Measurements from ENCODE around the gene NUP160.
"Not testable (repeated sequence)": the region's sequence is repeated elsewhere in the genome, so short reads cannot be mapped to it uniquely, and the experiment has no call there.

Gene NUP160

DNA sequence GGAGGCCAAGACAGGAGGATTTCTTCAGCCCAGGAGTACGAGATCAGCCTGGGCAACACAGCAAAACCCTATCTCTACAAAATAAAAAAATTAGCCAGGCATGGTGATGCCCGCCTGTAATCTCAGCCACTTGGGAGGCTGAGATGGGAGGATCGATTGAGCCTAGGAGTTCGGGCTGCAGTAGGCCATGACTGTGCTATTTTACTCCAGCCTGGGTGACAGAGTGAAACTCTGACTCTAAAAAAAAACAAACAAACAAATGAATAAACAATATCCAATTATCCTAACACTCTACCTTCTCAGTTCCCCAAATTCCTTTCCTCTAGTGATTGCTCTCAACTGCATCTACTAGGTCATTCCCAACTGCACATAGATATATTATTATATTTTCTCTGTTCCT lies 5.4 kb downstream of the NUP160 start:
- TF ChIP-seq SNAI2 (CRISPR knock-in tag; IDR thresholded peaks at IDR 0.05) (no peak), OSR1 (CRISPR knock-in tag; IDR thresholded peaks at IDR 0.05) (no peak), ZFP3 (CRISPR knock-in tag; IDR thresholded peaks at IDR 0.05) (no peak)
- ATAC-seq = no peak

DNA sequence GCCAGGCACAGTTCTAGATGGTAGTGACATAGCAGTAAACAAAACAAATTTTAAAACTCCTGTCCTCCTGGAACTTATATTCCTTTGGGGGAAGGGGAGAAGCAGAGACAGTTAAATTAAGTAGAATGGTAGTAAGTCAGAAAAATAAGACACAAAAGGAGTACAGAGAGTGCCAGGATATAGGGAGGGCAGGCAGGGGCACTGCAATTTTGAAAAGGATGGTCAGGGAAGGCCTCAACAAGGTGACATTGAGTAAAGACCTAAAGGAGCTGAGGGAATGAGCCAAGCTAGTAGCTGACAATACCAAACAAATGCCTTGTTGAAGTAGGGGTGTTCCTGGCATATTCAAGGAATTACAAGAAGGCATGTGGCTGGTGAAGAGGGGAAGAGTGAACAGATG lies 10.2 kb downstream of the NUP160 start:
- no peak for ATAC-seq
- TF ChIP-seq ESRRG (CRISPR knock-in tag; IDR thresholded peaks at IDR 0.05) (no peak), TOX (CRISPR knock-in tag; IDR thresholded peaks at IDR 0.05; ENCODE audit: borderline replicate concordance) (no peak), CSRNP3 (CRISPR knock-in tag; IDR thresholded peaks at IDR 0.05) (no peak), ZNF8 (CRISPR knock-in tag; IDR thresholded peaks at IDR 0.05) (no peak)

DNA sequence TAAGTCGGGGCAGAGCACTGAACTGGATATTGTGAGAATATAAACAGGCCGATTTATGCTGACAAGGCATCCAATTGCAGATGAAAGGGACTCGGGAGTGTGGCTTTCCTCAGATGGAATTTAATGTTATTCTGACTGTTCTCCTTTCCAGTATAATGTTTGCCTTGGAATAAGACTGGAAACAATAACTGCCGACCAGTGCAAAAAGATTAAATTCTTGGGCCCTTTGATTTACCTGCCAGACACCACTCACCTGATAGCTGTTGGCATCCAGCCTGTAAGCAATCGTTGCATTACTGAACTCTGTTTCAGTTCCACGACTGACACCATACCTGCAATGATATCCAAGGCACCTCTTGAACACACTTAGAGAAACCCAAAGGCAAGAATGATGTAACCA lies 10.9 kb downstream of the NUP160 start:
- ATAC-seq = no peak
- TF ChIP-seq TOX (CRISPR knock-in tag; IDR thresholded peaks at IDR 0.05; ENCODE audit: borderline replicate concordance) (no peak), ZNF8 (CRISPR knock-in tag; IDR thresholded peaks at IDR 0.05) (no peak), CSDC2 (CRISPR knock-in tag; IDR thresholded peaks at IDR 0.05) (no peak), CSRNP3 (CRISPR knock-in tag; IDR thresholded peaks at IDR 0.05) (no peak), ZNF70 (CRISPR knock-in tag; IDR thresholded peaks at IDR 0.05) (no peak), OSR1 (CRISPR knock-in tag; IDR thresholded peaks at IDR 0.05) (no peak), ZNF565 (CRISPR knock-in tag; conservative IDR thresholded peaks at IDR 0.05; ENCODE audit: low read depth) (no peak), ARNTL (CRISPR knock-in tag; IDR thresholded peaks at IDR 0.05; ENCODE audit: borderline replicate concordance, low read depth) (no peak), TCF4 (CRISPR knock-in tag; IDR thresholded peaks at IDR 0.05; ENCODE audit: borderline replicate concordance) (no peak), PPARA (CRISPR knock-in tag; IDR thresholded peaks at IDR 0.05; ENCODE audit: borderline replicate concordance) (no peak), ESRRG (CRISPR knock-in tag; IDR thresholded peaks at IDR 0.05) (no peak), BACH2 (CRISPR knock-in tag; IDR thresholded peaks at IDR 0.05; ENCODE audit: borderline replicate concordance) (no peak), ZFP3 (CRISPR knock-in tag; IDR thresholded peaks at IDR 0.05) (no peak)
- TF ChIP-seq, protein P1, sequence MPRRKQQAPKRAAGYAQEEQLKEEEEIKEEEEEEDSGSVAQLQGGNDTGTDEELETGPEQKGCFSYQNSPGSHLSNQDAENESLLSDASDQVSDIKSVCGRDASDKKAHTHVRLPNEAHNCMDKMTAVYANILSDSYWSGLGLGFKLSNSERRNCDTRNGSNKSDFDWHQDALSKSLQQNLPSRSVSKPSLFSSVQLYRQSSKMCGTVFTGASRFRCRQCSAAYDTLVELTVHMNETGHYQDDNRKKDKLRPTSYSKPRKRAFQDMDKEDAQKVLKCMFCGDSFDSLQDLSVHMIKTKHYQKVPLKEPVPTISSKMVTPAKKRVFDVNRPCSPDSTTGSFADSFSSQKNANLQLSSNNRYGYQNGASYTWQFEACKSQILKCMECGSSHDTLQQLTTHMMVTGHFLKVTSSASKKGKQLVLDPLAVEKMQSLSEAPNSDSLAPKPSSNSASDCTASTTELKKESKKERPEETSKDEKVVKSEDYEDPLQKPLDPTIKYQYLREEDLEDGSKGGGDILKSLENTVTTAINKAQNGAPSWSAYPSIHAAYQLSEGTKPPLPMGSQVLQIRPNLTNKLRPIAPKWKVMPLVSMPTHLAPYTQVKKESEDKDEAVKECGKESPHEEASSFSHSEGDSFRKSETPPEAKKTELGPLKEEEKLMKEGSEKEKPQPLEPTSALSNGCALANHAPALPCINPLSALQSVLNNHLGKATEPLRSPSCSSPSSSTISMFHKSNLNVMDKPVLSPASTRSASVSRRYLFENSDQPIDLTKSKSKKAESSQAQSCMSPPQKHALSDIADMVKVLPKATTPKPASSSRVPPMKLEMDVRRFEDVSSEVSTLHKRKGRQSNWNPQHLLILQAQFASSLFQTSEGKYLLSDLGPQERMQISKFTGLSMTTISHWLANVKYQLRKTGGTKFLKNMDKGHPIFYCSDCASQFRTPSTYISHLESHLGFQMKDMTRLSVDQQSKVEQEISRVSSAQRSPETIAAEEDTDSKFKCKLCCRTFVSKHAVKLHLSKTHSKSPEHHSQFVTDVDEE (CRISPR knock-in tag; IDR thresholded peaks at IDR 0.05) = no peak

GRCh38 chr11:47830013-47830412 lies 18.1 kb downstream of the NUP160 start:
- ATAC-seq = not testable (repeated sequence)

GRCh38 chr11:47828284-47828683 lies 19.9 kb downstream of the NUP160 start:
- no peak for TF ChIP-seq OSR1 (CRISPR knock-in tag; IDR thresholded peaks at IDR 0.05)
- TF ChIP-seq ISL1 (CRISPR knock-in tag; IDR thresholded peaks at IDR 0.05) = no peak
- no peak for TF ChIP-seq ZNF565 (CRISPR knock-in tag; conservative IDR thresholded peaks at IDR 0.05; ENCODE audit: low read depth)
- TF ChIP-seq PPARA (CRISPR knock-in tag; IDR thresholded peaks at IDR 0.05; ENCODE audit: borderline replicate concordance) = no peak
- TF ChIP-seq TCF4 (CRISPR knock-in tag; IDR thresholded peaks at IDR 0.05; ENCODE audit: borderline replicate concordance) = no peak
- no peak for TF ChIP-seq RARB (CRISPR knock-in tag; IDR thresholded peaks at IDR 0.05)
- TF ChIP-seq ZFP30 (CRISPR knock-in tag; IDR thresholded peaks at IDR 0.05) = no peak
- TF ChIP-seq ZC3H10 (CRISPR knock-in tag; IDR thresholded peaks at IDR 0.05) = no peak
- TF ChIP-seq SNAI2 (CRISPR knock-in tag; IDR thresholded peaks at IDR 0.05) = no peak
- TF ChIP-seq CREB5 (CRISPR knock-in tag; IDR thresholded peaks at IDR 0.05; ENCODE audit: low read depth) = no peak
- TF ChIP-seq CSDC2 (CRISPR knock-in tag; IDR thresholded peaks at IDR 0.05) = no peak
- no peak for TF ChIP-seq ZNF70 (CRISPR knock-in tag; IDR thresholded peaks at IDR 0.05)
- TF ChIP-seq BACH2 (CRISPR knock-in tag; IDR thresholded peaks at IDR 0.05; ENCODE audit: borderline replicate concordance) = no peak
- TF ChIP-seq ESRRG (CRISPR knock-in tag; IDR thresholded peaks at IDR 0.05) = no peak
- no peak for TF ChIP-seq TOX (CRISPR knock-in tag; IDR thresholded peaks at IDR 0.05; ENCODE audit: borderline replicate concordance)
- ATAC-seq = no peak

DNA sequence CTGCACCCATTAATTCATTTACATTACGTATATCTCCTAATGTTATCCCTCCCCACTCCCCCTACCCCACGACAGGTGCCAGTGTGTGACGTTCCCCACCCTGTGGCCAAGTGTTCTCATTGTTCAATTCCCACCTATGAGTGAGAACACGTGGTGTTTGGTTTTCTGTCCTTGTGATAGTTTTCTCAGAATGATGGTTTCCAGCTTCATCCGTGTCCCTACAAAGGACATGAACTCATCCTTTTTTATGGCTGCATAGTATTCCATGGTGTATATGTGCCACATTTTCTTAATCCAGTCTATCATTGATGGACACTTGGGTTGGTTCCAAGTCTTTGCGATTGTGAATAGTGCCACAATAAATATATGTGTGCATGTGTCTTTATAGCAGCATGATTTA lies 25.5 kb downstream of the NUP160 start:
- ATAC-seq = not testable (repeated sequence)
